K562 (cell line): ENCODE data around the gene MOG. TPM values are rescaled to one million over a fixed set of nuclear protein-coding genes. Genes with fewer than 3 reads are reported as not detected.

Experiments
- ATAC-seq: fragments of 200-7000 bp; cut with Tn5 transposase; 3 replicates; pipeline ENCODE4 v1.9.1; 2020; ENCODE audit warnings: moderate library complexity
- BruUV-seq: library from RNA; stranded (reverse); fragments of 400-500 nt; replicated peaks from 2 replicates; lab custom pipeline; 2021; lab: Mats Ljungman, UMichigan
- CTCF ChIA-PET: fragments of 300-600 bp; formaldehyde crosslinking; extraction: SDS; loops from one replicate; lab custom pipeline; 2021; ENCODE audit warnings: low intra/inter-chr PET ratio; lab: Yijun Ruan, JAX
- POLR2A ChIA-PET: fragments of 300-600, 350-650 bp; sonication (Branson Sonifier 250); formaldehyde crosslinking; extraction: SDS; loops from one replicate; lab custom pipeline; 2021; ENCODE audit warnings: antibody characterized with exemption, inconsistent platforms; lab: Yijun Ruan, JAX
- DNase-seq, 4 experiments: peaks; one replicate each; pipeline versions ENCODE4 v3.0.0 to v3.0.0-alpha.2; 2011 to 2018; ENCODE audit warnings: low spot score in 3 of 4, mixed read lengths in 3 of 4; ENCODE audit errors: extremely low read depth in 1 of 4
- FAIRE-seq: peaks from 2 replicates; lab custom pipeline; 2011; peaks lifted over from hg19 to GRCh38; lab: Jason Lieb, UNC
- H2AFZ ChIP-seq: 2 replicates; pipeline ENCODE4 v1.6.0; 2011; ENCODE audit warnings: low read depth, low read length, control low read depth, inconsistent platforms
- H3K27ac ChIP-seq: fragments of 200-600 bp; 3 replicates; pipeline ENCODE4 v1.8.0; 2011; ENCODE audit warnings: low read depth, mild to moderate bottlenecking, control low read depth, inconsistent platforms, low read length, moderate library complexity, mixed read lengths; ENCODE audit errors: extremely low read depth
- H3K27me3 ChIP-seq, 2 experiments: fragments of 300-600 bp in 1 of 2; 2 replicates in 1 of 2; 3 replicates in 1 of 2; pipeline versions ENCODE4 v1.6.0 to v1.8.0; 2011; ENCODE audit warnings: inconsistent platforms in 2 of 2, low read length in 2 of 2, mild to moderate bottlenecking in 1 of 2, mixed read lengths in 1 of 2, moderate library complexity in 1 of 2; ENCODE audit not compliant: control insufficient read depth in 2 of 2, insufficient read depth in 2 of 2
- H3K36me3 ChIP-seq: fragments of 300-600 bp; 3 replicates; pipeline ENCODE4 v1.8.0; 2011; ENCODE audit warnings: mild to moderate bottlenecking, low read length, inconsistent platforms; ENCODE audit not compliant: control insufficient read depth, insufficient read depth
- H3K4me1 ChIP-seq, 2 experiments: fragments of 200-600 bp in 1 of 2; replicated peaks in 1 of 2; 2 replicates in 1 of 2; 3 replicates in 1 of 2; pipeline versions ENCODE4 v1.5.1 to v1.8.0; 2011; ENCODE audit warnings: inconsistent platforms in 2 of 2, low read length in 2 of 2, mild to moderate bottlenecking in 1 of 2, mixed read lengths in 1 of 2, moderate library complexity in 1 of 2; ENCODE audit not compliant: control insufficient read depth in 2 of 2, insufficient read depth in 2 of 2
- H3K4me2 ChIP-seq: 2 replicates; pipeline ENCODE4 v1.6.1; 2011; ENCODE audit warnings: low read length, control low read depth, inconsistent platforms, mixed read lengths; ENCODE audit not compliant: insufficient read depth
- H3K4me3 ChIP-seq: fragments of 200-600 bp; sonication (generic), shearing (Covaris generic); 2 replicates; pipeline ENCODE4 v1.5.1; 2016; ENCODE audit warnings: control low read depth, inconsistent platforms
- H3K79me2 ChIP-seq: fragments of 200-600 bp; 3 replicates; pipeline ENCODE4 v1.8.0; 2011; ENCODE audit warnings: low read length, inconsistent platforms; ENCODE audit not compliant: control insufficient read depth, insufficient read depth
- H3K9ac ChIP-seq, 2 experiments: 2 replicates each; pipeline versions ENCODE4 v1.6.0 to v1.6.1; 2011; ENCODE audit warnings: low read depth in 2 of 2, low read length in 2 of 2, control low read depth in 1 of 2, inconsistent platforms in 1 of 2, mild to moderate bottlenecking in 1 of 2, mixed read lengths in 1 of 2; ENCODE audit not compliant: insufficient read depth in 1 of 2
- H3K9me1 ChIP-seq: one replicate; pipeline ENCODE4 v1.6.0; 2011; ENCODE audit warnings: inconsistent platforms, mild to moderate bottlenecking, low read length, moderate library complexity; ENCODE audit not compliant: control insufficient read depth, insufficient read depth
- H3K9me3 ChIP-seq: replicated peaks from 2 replicates; pipeline ENCODE4 v1.5.1; 2011; ENCODE audit warnings: low read depth, low read length, inconsistent platforms; ENCODE audit not compliant: control insufficient read depth, insufficient read depth
- H4K20me1 ChIP-seq: replicated peaks from 2 replicates; pipeline ENCODE4 v1.6.1; 2011; ENCODE audit warnings: low read length, inconsistent platforms, mixed read lengths; ENCODE audit not compliant: control insufficient read depth, insufficient read depth
- ARID2 ChIP-seq: fragments of 450-650 bp; IDR thresholded peaks from 2 replicates; pipeline ENCODE4 v1.6.1; 2017; ENCODE audit warnings: antibody characterized with exemption, mild to moderate bottlenecking
- ATF7 ChIP-seq: fragments of 450-650 bp; IDR thresholded peaks from 2 replicates; pipeline ENCODE4 v1.7.1; 2014; ENCODE audit warnings: mild to moderate bottlenecking, moderate library complexity
- CBX3 ChIP-seq, 2 experiments: IDR thresholded peaks; 1 replicate in 1 of 2; 2 replicates in 1 of 2; pipeline ENCODE4 v1.6.1; 2012; ENCODE audit warnings: inconsistent platforms in 2 of 2, low read length in 2 of 2, borderline replicate concordance in 1 of 2, control low read depth in 1 of 2
- CBX8 ChIP-seq: fragments of 200-600 bp; sonication (generic); IDR thresholded peaks from 2 replicates; pipeline ENCODE4 v1.6.1; 2012; ENCODE audit warnings: borderline replicate concordance, mixed run types, low read depth, mild to moderate bottlenecking, moderate library complexity, mixed read lengths, low read length, control low read depth, inconsistent platforms; ENCODE audit not compliant: poor library complexity, severe bottlenecking; ENCODE audit errors: extremely low read depth
- GATAD2B ChIP-seq: fragments of 450-650 bp; IDR thresholded peaks from 2 replicates; pipeline ENCODE4 v1.6.1; 2017; ENCODE audit warnings: mild to moderate bottlenecking, borderline replicate concordance
- GTF2A2 ChIP-seq: IDR thresholded peaks from 2 replicates; pipeline ENCODE4 v1.6.1; 2016; ENCODE audit warnings: mild to moderate bottlenecking, missing genetic modification characterization, missing compliant biosample characterization
- JUN ChIP-seq, 2 experiments: sonication (generic) in 1 of 2; formaldehyde crosslinking in 1 of 2; IDR thresholded peaks; 2 replicates each; pipeline versions ENCODE4 v1.6.1 to v1.8.0; 2012 to 2022; ENCODE audit warnings: borderline replicate concordance in 2 of 2, mild to moderate bottlenecking in 2 of 2, improper control_type of control experiment in 1 of 2, low read depth in 1 of 2, low read length in 1 of 2, missing genetic modification reagents in 1 of 2
- PHF21A ChIP-seq: fragments of 450-650 bp; IDR thresholded peaks from 2 replicates; pipeline ENCODE4 v1.6.1; 2017; ENCODE audit warnings: low read depth, borderline replicate concordance
- POLR3A ChIP-seq: IDR thresholded peaks from 2 replicates; pipeline ENCODE4 v1.6.1; 2011; ENCODE audit warnings: borderline replicate concordance, mild to moderate bottlenecking, moderate library complexity; ENCODE audit not compliant: insufficient read length, insufficient read depth; ENCODE audit errors: extremely low read depth
- RAD21 ChIP-seq, 2 experiments: fragments of 250-450 bp in 1 of 2; fragments of 450-650 bp in 1 of 2; sonication (Bioruptor Pico) in 1 of 2; formaldehyde crosslinking in 1 of 2; IDR thresholded peaks in 1 of 2; conservative IDR thresholded peaks in 1 of 2; 2 replicates each; pipeline versions ENCODE4 v1.4.0 to v1.8.0; 2020 to 2022; ENCODE audit warnings: mild to moderate bottlenecking in 2 of 2, moderate library complexity in 1 of 2
- ZC3H4 ChIP-seq: sonication (generic); formaldehyde crosslinking; IDR thresholded peaks from 2 replicates; pipeline ENCODE4 v1.9.0; 2021; ENCODE audit warnings: missing genetic modification reagents, borderline replicate concordance
- ZNF263 ChIP-seq: sonication (generic); formaldehyde crosslinking; IDR thresholded peaks from 2 replicates; pipeline ENCODE4 v1.8.0; 2022; ENCODE audit warnings: mild to moderate bottlenecking, missing genetic modification reagents, borderline replicate concordance
- WGBS: fragments of 100-300 bp; shearing (Covaris generic); methylation state at CpG from one replicate; pipeline ENCODE4 v1.1.6; 2016; ENCODE audit warnings: low coverage, mixed read lengths; ENCODE audit not compliant: insufficient coverage; ENCODE audit errors: missing lambda C conversion rate; 5-methylcytosine and 5-hydroxymethylcytosine counted together
- in situ Hi-C: fragments of 300-500 bp; cut with MboI; formaldehyde crosslinking; loops from 4 replicates; pipeline ENCODE4 v1.15.0; 2018; ENCODE audit warnings: inconsistent platforms, mixed read lengths
- intact Hi-C: fragments of 100-400 bp; cut with micrococcal nuclease; formaldehyde crosslinking; loops from 2 replicates; pipeline ENCODE4 v1.14.2; 2022
- polyA plus RNA-seq, 8 experiments: library from polyadenylated mRNA; depleted of rRNA in 4 of 8; stranded (reverse) in 5 of 8; unstranded in 3 of 8; fragments of >200 nt; fragmentation: Nextera tagmentation in 2 of 8; fragmentation: Illumina TruSeq in 1 of 8; extraction: Ambion mirVana in 2 of 8; extraction: Trizol in 1 of 8; gene quantifications; 2 replicates each; pipeline versions ENCODE4 v1.2.1 to v1.2.3, GENCODE V29; 2011 to 2014; ENCODE audit warnings: inconsistent platforms in 1 of 8, missing spikeins in 1 of 8
- total RNA-seq, 7 experiments: library from RNA; depleted of rRNA in 6 of 7; stranded (reverse); fragments of >200 nt in 6 of 7; fragmentation: Illumina TruSeq in 2 of 7; extraction: Trizol in 2 of 7; gene quantifications; 2 replicates each; pipeline versions ENCODE4 v1.2.1 to v1.2.3, GENCODE V29; 2011 to 2021; ENCODE audit warnings: low replicate concordance in 1 of 7
- TF ChIP-seq, protein P1 (sequence below): fragments of 450-650 bp; IDR thresholded peaks from 2 replicates; pipeline ENCODE4 v1.6.1; 2016; ENCODE audit warnings: antibody characterized with exemption
- TF ChIP-seq, protein P2 (sequence below): fragments of 250-450 bp; sonication (Bioruptor Pico); IDR thresholded peaks from 2 replicates; pipeline ENCODE4 v1.5.0; 2022; ENCODE audit warnings: mild to moderate bottlenecking
- TF ChIP-seq, protein P3 (sequence below): IDR thresholded peaks from 2 replicates; pipeline ENCODE4 v1.6.1; 2012; ENCODE audit warnings: low read depth, low read length, improper control_type of control experiment, borderline replicate concordance

MOG gene
- total and polyA plus RNA-seq, 9 of the 15 experiments (the other 6 are each of a cell fraction or from before 2014, with no cell fraction given), result not detected

DNA sequence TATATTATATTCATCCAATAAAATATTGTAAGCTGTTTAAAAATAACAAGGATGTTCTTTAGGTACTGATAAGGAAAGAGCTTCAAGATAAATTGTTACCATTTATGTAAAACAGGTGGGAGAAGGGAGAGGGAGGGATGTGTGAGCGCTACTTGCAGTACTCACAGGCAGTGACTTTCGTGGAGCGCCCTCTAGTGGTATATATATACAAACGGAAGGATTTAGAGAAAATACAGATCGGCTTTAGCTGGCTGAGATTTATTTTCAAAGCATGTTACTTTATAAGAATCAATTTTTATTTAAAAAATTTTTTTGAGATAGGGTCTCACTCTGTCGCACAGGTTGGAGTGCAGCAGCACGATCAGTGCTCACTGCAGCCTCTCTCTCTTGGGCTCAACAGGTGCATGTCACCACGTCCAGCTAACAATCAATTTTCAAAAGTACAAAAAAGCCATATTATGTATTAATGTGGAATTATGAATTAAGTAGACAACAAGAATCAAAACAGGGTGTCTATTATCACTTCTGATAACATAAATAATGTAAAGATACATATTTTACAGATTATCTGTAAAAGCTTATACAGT is 3.3 kb upstream of the MOG start:
- H3K4me3 ChIP-seq, result no peak overlapping the region
- H3K4me2 ChIP-seq, result no peak overlapping the region
- no peak overlapping the region for H3K9ac ChIP-seq
- DNase-seq (peak; percentile 77 to 85 (median 81)), ATAC-seq (peak; percentile 42; the same call in 2 of the 3 replicates), FAIRE-seq (peak; percentile 57)
- no peaks in the 10 kb centered on the region for H3K79me2 ChIP-seq
- H3K36me3 ChIP-seq, result no peaks in the 10 kb centered on the region
- H3K27ac ChIP-seq, result no peak overlapping the region
- ChIA-PET POLR2A (interaction anchor here (0.6 to 1.8 kb wide), 4 partner anchors 10 to 45 kb away, joined by 3 to 7 read pairs (median 4); no protein-coding TSS in a partner anchor), CTCF (interaction anchor here (0.6 to 1.7 kb wide), 4 partner anchors 99 to 816 kb away, joined by 3 to 6 read pairs (median 5); no protein-coding TSS in a partner anchor)
- no peaks in the 10 kb centered on the region for H3K9me3 ChIP-seq
- H3K27me3 ChIP-seq, result peaks cover 24 to 33% of the 10 kb centered on the region in 2 experiments
- 4% methylated on average over 8 of the region's 8 CpGs for WGBS
- in situ Hi-C loops, result no loop called here
- no TSS peak for BruUV-seq
- no peaks in the 10 kb centered on the region for H4K20me1 ChIP-seq
- H2AFZ ChIP-seq, result no peak overlapping the region
- no peaks in the 10 kb centered on the region for H3K9me1 ChIP-seq
- intact Hi-C loops, result loop anchor here (5.0 kb wide), 2 partner anchors 99 to 216 kb away; partner anchors contain the start of gene OR10C1
- peaks cover 0 to 3% of the 10 kb centered on the region in 2 experiments; a peak in 2 of 5 replicates for H3K4me1 ChIP-seq
- TF ChIP-seq PHF21A (peak; percentile 83; the same call in 1 of the 2 replicates), ARID2 (no peak), CBX8 (no peak), ZC3H4 (CRISPR knock-in tag) (no peak), GATAD2B (no peak), ATF7 (no peak), POLR3A (no peak), ZNF263 (no peak), GTF2A2 (tag) (no peak), RAD21 (CRISPR knock-in tag; conservative IDR thresholded peaks at IDR 0.05 in 1 of 2, IDR thresholded peaks at IDR 0.05 in 1 of 2) (peak; percentile 41 to 62), JUN (IDR thresholded peaks at IDR 0.05; ENCODE audit: borderline replicate concordance, low read depth, low read length) (no peak), JUN (CRISPR knock-in tag; IDR thresholded peaks at IDR 0.05; ENCODE audit: borderline replicate concordance) (no peak), CBX3 (IDR thresholded peaks at IDR 0.05; ENCODE audit: borderline replicate concordance in 1 of 2, low read length in 2 of 2) (no peak)
- TF ChIP-seq, protein P1, sequence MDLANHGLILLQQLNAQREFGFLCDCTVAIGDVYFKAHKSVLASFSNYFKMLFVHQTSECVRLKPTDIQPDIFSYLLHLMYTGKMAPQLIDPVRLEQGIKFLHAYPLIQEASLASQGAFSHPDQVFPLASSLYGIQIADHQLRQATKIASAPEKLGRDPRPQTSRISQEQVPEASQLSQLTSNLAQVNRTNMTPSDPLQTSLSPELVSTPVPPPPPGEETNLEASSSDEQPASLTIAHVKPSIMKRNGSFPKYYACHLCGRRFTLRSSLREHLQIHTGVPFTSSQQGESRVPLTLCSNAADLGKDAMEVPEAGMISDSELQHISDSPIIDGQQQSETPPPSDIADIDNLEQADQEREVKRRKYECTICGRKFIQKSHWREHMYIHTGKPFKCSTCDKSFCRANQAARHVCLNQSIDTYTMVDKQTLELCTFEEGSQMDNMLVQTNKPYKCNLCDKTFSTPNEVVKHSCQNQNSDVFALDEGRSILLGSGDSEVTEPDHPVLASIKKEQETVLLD, result no peak
- TF ChIP-seq, protein P2, sequence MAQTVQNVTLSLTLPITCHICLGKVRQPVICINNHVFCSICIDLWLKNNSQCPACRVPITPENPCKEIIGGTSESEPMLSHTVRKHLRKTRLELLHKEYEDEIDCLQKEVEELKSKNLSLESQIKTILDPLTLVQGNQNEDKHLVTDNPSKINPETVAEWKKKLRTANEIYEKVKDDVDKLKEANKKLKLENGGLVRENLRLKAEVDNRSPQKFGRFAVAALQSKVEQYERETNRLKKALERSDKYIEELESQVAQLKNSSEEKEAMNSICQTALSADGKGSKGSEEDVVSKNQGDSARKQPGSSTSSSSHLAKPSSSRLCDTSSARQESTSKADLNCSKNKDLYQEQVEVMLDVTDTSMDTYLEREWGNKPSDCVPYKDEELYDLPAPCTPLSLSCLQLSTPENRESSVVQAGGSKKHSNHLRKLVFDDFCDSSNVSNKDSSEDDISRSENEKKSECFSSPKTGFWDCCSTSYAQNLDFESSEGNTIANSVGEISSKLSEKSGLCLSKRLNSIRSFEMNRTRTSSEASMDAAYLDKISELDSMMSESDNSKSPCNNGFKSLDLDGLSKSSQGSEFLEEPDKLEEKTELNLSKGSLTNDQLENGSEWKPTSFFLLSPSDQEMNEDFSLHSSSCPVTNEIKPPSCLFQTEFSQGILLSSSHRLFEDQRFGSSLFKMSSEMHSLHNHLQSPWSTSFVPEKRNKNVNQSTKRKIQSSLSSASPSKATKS (CRISPR knock-in tag), result no peak
- TF ChIP-seq, protein P3, sequence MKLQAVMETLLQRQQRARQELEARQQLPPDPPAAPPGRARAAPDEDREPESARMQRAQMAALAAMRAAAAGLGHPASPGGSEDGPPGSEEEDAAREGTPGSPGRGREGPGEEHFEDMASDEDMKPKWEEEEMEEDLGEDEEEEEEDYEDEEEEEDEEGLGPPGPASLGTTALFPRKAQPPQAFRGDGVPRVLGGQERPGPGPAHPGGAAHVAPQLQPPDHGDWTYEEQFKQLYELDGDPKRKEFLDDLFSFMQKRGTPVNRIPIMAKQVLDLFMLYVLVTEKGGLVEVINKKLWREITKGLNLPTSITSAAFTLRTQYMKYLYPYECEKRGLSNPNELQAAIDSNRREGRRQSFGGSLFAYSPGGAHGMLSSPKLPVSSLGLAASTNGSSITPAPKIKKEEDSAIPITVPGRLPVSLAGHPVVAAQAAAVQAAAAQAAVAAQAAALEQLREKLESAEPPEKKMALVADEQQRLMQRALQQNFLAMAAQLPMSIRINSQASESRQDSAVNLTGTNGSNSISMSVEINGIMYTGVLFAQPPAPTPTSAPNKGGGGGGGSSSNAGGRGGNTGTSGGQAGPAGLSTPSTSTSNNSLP, result no peak
